WI38 (cell line): ENCODE measurements around the gene NBDY.

Experiments
- H3K4me3 ChIP-seq: 2 replicates; pipeline ENCODE4 v1.5.1; 2011; ENCODE audit warnings: low read depth, mild to moderate bottlenecking, control low read depth, low read length
- CTCF ChIP-seq: IDR thresholded peaks from 2 replicates; pipeline ENCODE4 v1.5.1; 2012; ENCODE audit warnings: low read depth, mild to moderate bottlenecking, control low read depth, low read length

NBDY gene

GRCh38 chrX:56798339-56798711, 69.3 kb downstream of the NBDY start:
- no peak overlapping the region for H3K4me3 ChIP-seq
- TF ChIP-seq CTCF = no peak

- TF ChIP-seq CTCF = no peak
- H3K4me3 ChIP-seq = no peak overlapping the region
Measured at GRCh38 chrX:56798866-56799758, 70.1 kb downstream of the NBDY start.

GRCh38 chrX:56800307-56800706, 71.3 kb downstream of the NBDY start:
- no peak for TF ChIP-seq CTCF
- H3K4me3 ChIP-seq = no peak overlapping the region

- TF ChIP-seq CTCF = no peak
- no peak overlapping the region for H3K4me3 ChIP-seq
Measured at GRCh38 chrX:56800801-56801200, 71.8 kb downstream of the NBDY start.

- no peak overlapping the region for H3K4me3 ChIP-seq
- TF ChIP-seq CTCF = no peak
Measured at GRCh38 chrX:56802428-56802827, 73.4 kb downstream of the NBDY start.

- peak; percentile 58 for TF ChIP-seq CTCF
- peak overlapping the region; percentile 59 for H3K4me3 ChIP-seq
Measured at GRCh38 chrX:56802921-56803849, 74.1 kb downstream of the NBDY start.
